ENCODE results near the gene MBD3L3.

The MBD3L3 gene

GRCh38 chr19:7010722-7011593, 47.5 kb downstream of the MBD3L3 start:
- no peak for TF ChIP-seq SIN3A (IDR thresholded peaks at IDR 0.05; ENCODE audit: borderline replicate concordance, insufficient read depth, low read length)
- TF ChIP-seq REST (IDR thresholded peaks at IDR 0.05; ENCODE audit: insufficient read depth in 1 of 2, low read depth in 2 of 2, low read length in 2 of 2): no peak
- TF ChIP-seq TAF1 (IDR thresholded peaks at IDR 0.05; ENCODE audit: borderline replicate concordance, insufficient read depth, low read length): no peak

- no peak for TF ChIP-seq TAF1 (IDR thresholded peaks at IDR 0.05; ENCODE audit: borderline replicate concordance, insufficient read depth, low read length)
- TF ChIP-seq POLR2AphosphoS5 (IDR thresholded peaks at IDR 0.05; ENCODE audit: low read depth, low read length): no peak
- TF ChIP-seq SIN3A (IDR thresholded peaks at IDR 0.05; ENCODE audit: borderline replicate concordance, insufficient read depth, low read length): no peak
- no peak for TF ChIP-seq FOXP2 (optimal IDR thresholded peaks at IDR 0.05; ENCODE audit: borderline replicate concordance, extremely low read depth, extremely low read length, insufficient read depth)
- TF ChIP-seq REST (IDR thresholded peaks at IDR 0.05; ENCODE audit: insufficient read depth in 1 of 2, low read depth in 2 of 2, low read length in 2 of 2): no peak
Observed at GRCh38 chr19:7007859-7008258, 50.6 kb downstream of the MBD3L3 start.
